Left lung (tissue), 14 donors: Measurements from ENCODE around the gene SMAD2. TPM values are rescaled to one million over a fixed set of nuclear protein-coding genes. Genes with fewer than 3 reads are reported as not detected.

ENCODE experiments used
- ATAC-seq: fragments of 200-7000 bp; cut with Tn5 transposase; one replicate; pipeline ENCODE4 v1.9.1; 2020; ENCODE audit warnings: moderate library complexity
- DNase-seq, 4 donors: peaks; one replicate each; pipeline ENCODE4 v3.0.0-alpha.2; 2013 to 2020
- H3K27ac ChIP-seq, 2 donors: fragments of 200-600 bp; sonication (generic) in 1 of 2; one replicate each; pipeline versions ENCODE4 v1.5.0 to v1.8.0; 2020 to 2021
- H3K27me3 ChIP-seq, 2 donors: fragments of 200-600 bp; sonication (generic) in 1 of 2; one replicate each; pipeline versions ENCODE4 v1.5.0 to v1.8.0; 2020 to 2021
- H3K36me3 ChIP-seq, 2 donors: fragments of 200-600 bp; sonication (generic) in 1 of 2; one replicate each; pipeline versions ENCODE4 v1.5.0 to v1.8.0; 2020 to 2021
- H3K4me1 ChIP-seq, 2 donors: fragments of 200-600 bp; one replicate each; pipeline ENCODE4 v1.8.0; 2021
- H3K4me3 ChIP-seq, 2 donors: fragments of 200-600 bp; sonication (generic) in 1 of 2; one replicate each; pipeline versions ENCODE4 v1.5.0 to v1.8.0; 2020 to 2021; ENCODE audit warnings: mild to moderate bottlenecking in 1 of 2
- H3K9me3 ChIP-seq, 2 donors: fragments of 200-600 bp; sonication (generic) in 1 of 2; one replicate each; pipeline versions ENCODE4 v1.5.0 to v1.8.0; 2020 to 2021
- intact Hi-C, 2 donors: fragments of 100-400 bp; cut with DNase I; formaldehyde crosslinking; loops; one replicate each; pipeline versions ENCODE4 v1.11.2 to v1.14.2; 2022
- long read RNA-seq, 12 donors: library from polyadenylated mRNA in 2 of 12; unstranded in 2 of 12; transcript quantifications; one replicate each; pipeline ENCODE4 v2.0.0 and lab custom pipeline, GENCODE V29; 2019 to 2026
- polyA plus RNA-seq, 6 donors: library from polyadenylated mRNA; unstranded; fragments of 120-200 nt; gene quantifications; one replicate each; pipeline ENCODE4 v1.2.1, GENCODE V29; 2013; ENCODE audit not compliant: insufficient read length in 6 of 6
- total RNA-seq, 2 donors: library from RNA; stranded (reverse); fragmentation: NEBNext Ultra II Directional; extraction: Animal tissue kit (Norgen Biotek cat#: 25700); gene quantifications; one replicate each; pipeline ENCODE4 v1.2.1, GENCODE V29; 2021
- TF ChIP-seq, protein P1 (sequence below), 2 donors: fragments of 200-600 bp; sonication (generic) in 1 of 2; IDR thresholded peaks; one replicate each; pipeline versions ENCODE4 v1.5.0 to v1.8.0; 2021; ENCODE audit warnings: antibody characterized with exemption in 2 of 2
- donor health status: DM: no; HTN: yes; CAD: no.
- donor health status: DM: no; HTN: no; CAD: no.

SMAD2 gene
- total RNA-seq (100 to 1,000 TPM; 131 to 143 TPM), polyA plus RNA-seq (10 to 100 TPM; 75.9 to 87.7 (median 82.0) TPM)
- long read RNA-seq, donor 1, full-length matches to known transcripts = 11 of 30 reads
- long read RNA-seq, donor 1, partial matches to known transcripts = 19 of 30 reads
- long read RNA-seq, donor 1, other reads (novel, unspliced or antisense) = 0 of 30 reads
- long read RNA-seq, donor 2, full-length matches to known transcripts = 10 of 10 reads
- long read RNA-seq, donor 2, partial matches to known transcripts = 0 of 10 reads
- long read RNA-seq, donor 2, other reads (novel, unspliced or antisense) = 0 of 10 reads
- long read RNA-seq, donor 3, full-length matches to known transcripts = 5 of 11 reads
- long read RNA-seq, donor 3, partial matches to known transcripts = 6 of 11 reads
- long read RNA-seq, donor 3, other reads (novel, unspliced or antisense) = 0 of 11 reads
- long read RNA-seq, donor 4, full-length matches to known transcripts = 4 of 5 reads
- long read RNA-seq, donor 4, partial matches to known transcripts = 0 of 5 reads
- long read RNA-seq, donor 4, other reads (novel, unspliced or antisense) = 1 of 5 reads
- long read RNA-seq, donor 5, full-length matches to known transcripts = 7 of 7 reads
- long read RNA-seq, donor 5, partial matches to known transcripts = 0 of 7 reads
- long read RNA-seq, donor 5, other reads (novel, unspliced or antisense) = 0 of 7 reads
- long read RNA-seq, donor 6, full-length matches to known transcripts = 6 of 6 reads
- long read RNA-seq, donor 6, partial matches to known transcripts = 0 of 6 reads
- long read RNA-seq, donor 6, other reads (novel, unspliced or antisense) = 0 of 6 reads
- long read RNA-seq, donor 7, full-length matches to known transcripts = 3 of 13 reads
- long read RNA-seq, donor 7, partial matches to known transcripts = 5 of 13 reads
- long read RNA-seq, donor 7, other reads (novel, unspliced or antisense) = 5 of 13 reads
- long read RNA-seq, donor 8, full-length matches to known transcripts = 9 of 24 reads
- long read RNA-seq, donor 8, partial matches to known transcripts = 15 of 24 reads
- long read RNA-seq, donor 8, other reads (novel, unspliced or antisense) = 0 of 24 reads
- long read RNA-seq, donor 9 = 0 reads
- long read RNA-seq, donor 10, full-length matches to known transcripts = 8 of 13 reads
- long read RNA-seq, donor 10, partial matches to known transcripts = 2 of 13 reads
- long read RNA-seq, donor 10, other reads (novel, unspliced or antisense) = 3 of 13 reads
- long read RNA-seq, donor 11 = 0 reads
- long read RNA-seq, donor 12, full-length matches to known transcripts = 6 of 6 reads
- long read RNA-seq, donor 12, partial matches to known transcripts = 0 of 6 reads
- long read RNA-seq, donor 12, other reads (novel, unspliced or antisense) = 0 of 6 reads

DNA sequence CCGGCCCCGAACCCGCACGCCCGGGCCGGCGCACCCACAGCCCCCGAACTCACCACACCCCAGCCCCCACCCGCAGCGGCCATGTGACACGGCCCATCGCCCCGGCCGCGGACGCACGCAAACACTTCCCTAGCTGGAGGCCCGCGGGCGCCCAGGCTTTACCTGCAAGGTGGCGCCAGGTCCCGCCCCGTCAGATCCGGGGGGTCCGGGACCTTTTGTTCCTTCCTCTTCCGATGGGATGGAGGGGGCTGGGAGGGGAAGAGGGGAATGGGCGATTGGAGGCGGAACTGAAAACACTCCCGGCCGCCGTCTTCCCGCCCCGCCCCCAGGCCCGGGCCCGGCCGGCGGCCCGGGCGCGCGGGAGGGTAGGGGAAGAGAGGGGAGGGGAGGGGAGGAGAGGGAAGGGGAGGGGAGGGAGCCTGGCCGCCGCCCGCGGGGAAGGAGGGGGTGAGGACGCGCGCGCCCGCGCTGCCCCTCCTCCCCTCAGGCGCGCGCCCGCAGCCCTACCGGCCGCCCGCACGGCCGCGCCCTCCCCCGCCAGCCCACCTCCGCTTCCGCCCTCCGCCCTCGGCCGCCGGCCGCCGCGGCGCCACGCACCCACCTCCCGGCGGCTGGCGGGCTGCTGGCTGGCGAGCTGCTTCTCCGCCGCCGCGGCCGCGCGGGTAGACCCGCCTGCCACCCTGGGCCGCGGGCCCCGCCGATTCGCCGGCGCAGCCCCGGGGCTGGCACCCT lies at the start of gene SMAD2:
Gene SMAD2, minus strand, starts transcription at position 461 of the 732 bp plus-strand sequence. CDS start 33,903 bp downstream, outside the sequence.
- Histone ChIP-seq H3K9me3 (no peaks in the 10 kb centered on the region), H3K4me1 (peaks cover 10 to 54% of the 10 kb centered on the region in 2 donors), H3K27ac (peak within 1 kb of the TSS; percentile 98 to 99), H3K27me3 (no peaks in the 10 kb centered on the region), H3K36me3 (no peaks in the 10 kb centered on the region), H3K4me3 (peak within 1 kb of the TSS; percentile 65 to 84)
- TF ChIP-seq, protein P1, sequence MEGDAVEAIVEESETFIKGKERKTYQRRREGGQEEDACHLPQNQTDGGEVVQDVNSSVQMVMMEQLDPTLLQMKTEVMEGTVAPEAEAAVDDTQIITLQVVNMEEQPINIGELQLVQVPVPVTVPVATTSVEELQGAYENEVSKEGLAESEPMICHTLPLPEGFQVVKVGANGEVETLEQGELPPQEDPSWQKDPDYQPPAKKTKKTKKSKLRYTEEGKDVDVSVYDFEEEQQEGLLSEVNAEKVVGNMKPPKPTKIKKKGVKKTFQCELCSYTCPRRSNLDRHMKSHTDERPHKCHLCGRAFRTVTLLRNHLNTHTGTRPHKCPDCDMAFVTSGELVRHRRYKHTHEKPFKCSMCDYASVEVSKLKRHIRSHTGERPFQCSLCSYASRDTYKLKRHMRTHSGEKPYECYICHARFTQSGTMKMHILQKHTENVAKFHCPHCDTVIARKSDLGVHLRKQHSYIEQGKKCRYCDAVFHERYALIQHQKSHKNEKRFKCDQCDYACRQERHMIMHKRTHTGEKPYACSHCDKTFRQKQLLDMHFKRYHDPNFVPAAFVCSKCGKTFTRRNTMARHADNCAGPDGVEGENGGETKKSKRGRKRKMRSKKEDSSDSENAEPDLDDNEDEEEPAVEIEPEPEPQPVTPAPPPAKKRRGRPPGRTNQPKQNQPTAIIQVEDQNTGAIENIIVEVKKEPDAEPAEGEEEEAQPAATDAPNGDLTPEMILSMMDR (IDR thresholded peaks at IDR 0.05) = no peak
- ATAC-seq (peak; percentile 71), DNase-seq (peak; percentile 76 to 96 (median 88))
- intact Hi-C loops = no loop called here

DNA sequence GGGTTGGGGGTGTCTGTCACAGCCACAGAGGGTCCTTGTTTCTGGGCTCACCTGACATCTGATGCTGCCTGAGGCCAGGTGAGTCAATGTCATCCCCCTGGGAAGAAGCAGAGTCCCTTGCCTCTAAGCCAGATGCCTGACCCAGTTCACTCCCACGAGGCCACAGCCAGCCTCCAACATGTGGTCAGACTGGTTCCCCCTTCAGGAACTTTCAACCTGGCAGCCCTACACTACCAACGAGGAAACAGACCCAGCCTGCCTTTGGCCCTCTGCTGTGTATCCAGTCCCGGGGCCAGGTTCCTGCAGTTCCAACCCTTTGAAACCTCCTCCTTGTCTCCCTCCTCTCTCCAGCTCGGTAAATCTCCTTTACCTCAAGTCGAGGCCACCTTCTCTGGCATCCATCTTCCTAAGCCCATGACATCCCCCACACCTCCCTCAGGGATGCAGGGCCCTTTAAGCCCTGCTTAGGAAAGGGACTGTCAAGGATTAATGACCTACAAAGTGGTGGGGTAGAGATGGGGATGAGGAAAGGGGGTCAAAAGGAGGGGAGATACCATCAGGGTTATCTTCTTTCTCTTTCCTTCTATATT lies 49.2 kb upstream of the SMAD2 start:
- Histone ChIP-seq H3K36me3 (no peaks in the 10 kb centered on the region), H3K4me3 (no peak overlapping the region), H3K27ac (no peak overlapping the region), H3K27me3 (no peaks in the 10 kb centered on the region), H3K4me1 (no peaks in the 10 kb centered on the region), H3K9me3 (no peaks in the 10 kb centered on the region)
- no peak for DNase-seq
- TF ChIP-seq, protein P1 (IDR thresholded peaks at IDR 0.05) = no peak
- ATAC-seq = no peak
- intact Hi-C loops = no loop called here

DNA sequence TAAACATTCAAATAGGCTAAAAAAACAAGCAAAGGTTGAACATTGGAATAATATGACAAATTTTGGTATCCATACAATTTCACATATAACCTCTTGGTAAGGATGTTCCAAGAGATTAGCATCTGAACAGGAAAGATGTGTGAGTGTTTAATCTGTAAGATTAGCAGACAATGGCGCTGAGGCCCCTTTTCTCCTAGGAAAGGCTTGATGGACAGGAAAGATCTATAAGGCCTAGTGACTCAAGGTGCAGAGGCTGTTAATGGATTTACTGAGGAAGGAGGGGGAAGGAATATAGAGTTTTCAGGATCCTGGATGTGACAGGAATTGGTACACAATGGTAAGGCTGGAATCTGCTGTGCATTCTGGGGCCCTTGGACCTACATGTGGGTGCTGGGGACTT lies 48.1 kb upstream of the SMAD2 start:
- H3K4me3 ChIP-seq = no peak overlapping the region
- DNase-seq (no peak), ATAC-seq (no peak)
- TF ChIP-seq, protein P1 (IDR thresholded peaks at IDR 0.05) = no peak
- no peak overlapping the region for H3K27ac ChIP-seq
- no peaks in the 10 kb centered on the region for H3K36me3 ChIP-seq
- intact Hi-C loops = no loop called here
- no peaks in the 10 kb centered on the region for H3K9me3 ChIP-seq
- no peaks in the 10 kb centered on the region for H3K27me3 ChIP-seq
- no peaks in the 10 kb centered on the region for H3K4me1 ChIP-seq

DNA sequence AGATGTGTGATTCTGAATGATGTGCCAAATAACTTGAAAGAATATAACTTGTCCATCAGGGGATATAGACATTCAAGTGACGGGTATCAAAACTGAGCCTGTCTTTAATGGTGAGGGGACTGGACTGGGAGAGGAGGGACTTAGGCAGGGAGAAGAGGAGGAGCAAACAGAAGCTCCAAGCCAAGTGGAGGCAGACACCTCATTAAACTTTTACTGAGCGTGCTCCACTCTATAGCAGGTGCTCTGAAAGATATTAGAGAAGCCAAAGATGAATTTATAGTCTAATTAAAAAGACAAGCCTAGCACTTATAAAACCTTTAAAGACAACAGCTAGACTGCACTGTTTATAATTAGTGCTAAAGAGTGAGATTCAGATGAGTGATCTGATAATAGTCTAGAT lies 47.7 kb upstream of the SMAD2 start:
- ATAC-seq = no peak
- TF ChIP-seq, protein P1 (IDR thresholded peaks at IDR 0.05) = no peak

More for the DNA sequence above, 47.7 kb upstream of the SMAD2 start:
- Histone ChIP-seq H3K4me3 (no peak overlapping the region), H3K27me3 (peaks cover 0 to 2% of the 10 kb centered on the region in 2 donors), H3K36me3 (no peaks in the 10 kb centered on the region), H3K9me3 (no peaks in the 10 kb centered on the region), H3K4me1 (no peaks in the 10 kb centered on the region), H3K27ac (no peak overlapping the region)
- no peak for DNase-seq
- intact Hi-C loops = no loop called here
